NCI-H1417 treated with DMSO at 0.1 percent for 48 hours (cell line): ENCODE results near the gene DXO.
"Not testable (repeated sequence)": the region's sequence is repeated elsewhere in the genome, so short reads cannot be mapped to it uniquely, and the experiment has no call there.

Source experiments
- DNase-seq: peaks from one replicate; lab custom pipeline; 2025; lab: John Stamatoyannopoulos, UW

The DXO gene

GRCh38 chr6:31956796-31957195, 15.1 kb downstream of the DXO start:
- no peak for DNase-seq

GRCh38 chr6:31954511-31954910, 17.4 kb downstream of the DXO start:
- DNase-seq, result no peak

GRCh38 chr6:31952890-31953289, 19.0 kb downstream of the DXO start:
- DNase-seq, result no peak

GRCh38 chr6:31952140-31952805, 19.7 kb downstream of the DXO start:
- DNase-seq, result no peak

DNA sequence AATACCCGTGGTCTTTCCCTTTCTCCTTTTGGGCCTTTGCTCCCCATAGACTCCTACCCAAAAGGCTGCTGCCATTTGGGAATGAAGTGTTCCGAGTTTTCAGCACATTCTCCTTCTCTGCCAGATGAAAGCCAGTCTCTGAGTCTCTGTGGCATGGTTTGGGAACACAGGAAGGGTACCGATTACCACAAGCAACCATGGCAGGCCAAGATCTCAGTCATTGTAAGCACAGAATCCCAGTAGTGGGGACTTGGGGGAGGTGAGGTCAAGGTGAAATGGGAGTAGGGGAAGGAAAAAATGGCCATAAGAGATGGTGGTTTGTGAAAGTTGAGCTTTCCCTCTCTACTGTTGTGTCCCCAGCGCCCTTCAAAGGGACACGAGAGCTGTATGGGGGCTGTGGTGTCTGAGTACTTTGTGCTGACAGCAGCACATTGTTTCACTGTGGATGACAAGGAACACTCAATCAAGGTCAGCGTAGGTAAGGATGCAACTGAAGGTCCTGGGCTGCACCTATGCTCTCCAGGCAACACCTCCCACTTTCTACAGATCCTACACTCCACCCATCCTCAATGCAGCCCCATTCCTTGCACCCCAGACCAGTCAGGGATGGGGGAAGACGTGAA, 21.9 kb downstream of the DXO start:
- no peak for DNase-seq

GRCh38 chr6:31948753-31949413, 23.1 kb downstream of the DXO start:
- no peak for DNase-seq

GRCh38 chr6:31948306-31948705, 23.6 kb downstream of the DXO start:
- DNase-seq, result no peak

DNA sequence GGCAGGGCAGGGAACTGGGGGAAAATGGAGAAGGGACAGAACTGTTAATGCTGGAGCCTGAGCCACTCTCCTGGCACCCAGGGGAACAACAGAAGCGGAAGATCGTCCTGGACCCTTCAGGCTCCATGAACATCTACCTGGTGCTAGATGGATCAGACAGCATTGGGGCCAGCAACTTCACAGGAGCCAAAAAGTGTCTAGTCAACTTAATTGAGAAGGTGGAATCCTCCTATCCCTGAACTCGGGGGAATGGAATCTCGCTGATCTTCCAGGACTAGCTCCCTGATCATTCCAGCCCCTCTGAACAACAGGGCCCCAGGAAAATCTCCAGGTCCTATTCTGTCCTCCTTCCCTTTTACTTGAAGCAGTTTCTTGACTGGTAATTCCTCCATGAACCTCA, 24.1 kb downstream of the DXO start:
- DNase-seq, result no peak

GRCh38 chr6:31947070-31947675, 24.8 kb downstream of the DXO start:
- no peak for DNase-seq

DNA sequence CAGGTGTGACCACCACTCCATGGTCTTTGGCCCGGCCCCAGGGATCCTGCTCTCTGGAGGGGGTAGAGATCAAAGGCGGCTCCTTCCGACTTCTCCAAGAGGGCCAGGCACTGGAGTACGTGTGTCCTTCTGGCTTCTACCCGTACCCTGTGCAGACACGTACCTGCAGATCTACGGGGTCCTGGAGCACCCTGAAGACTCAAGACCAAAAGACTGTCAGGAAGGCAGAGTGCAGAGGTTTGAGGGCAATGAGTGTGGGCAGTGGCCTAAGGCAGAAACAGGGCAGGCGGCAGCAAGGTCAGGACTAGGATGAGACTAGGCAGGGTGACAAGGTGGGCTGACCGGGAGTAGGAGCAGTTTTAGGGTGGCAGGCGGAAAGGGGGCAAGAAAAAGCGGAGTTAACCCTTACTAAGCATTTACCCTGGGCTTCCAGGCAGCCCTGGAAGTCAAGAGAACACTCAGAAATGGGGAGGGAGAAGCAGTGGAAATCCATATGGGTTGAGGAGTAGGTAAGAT, 25.5 kb downstream of the DXO start:
- no peak for DNase-seq

DNA sequence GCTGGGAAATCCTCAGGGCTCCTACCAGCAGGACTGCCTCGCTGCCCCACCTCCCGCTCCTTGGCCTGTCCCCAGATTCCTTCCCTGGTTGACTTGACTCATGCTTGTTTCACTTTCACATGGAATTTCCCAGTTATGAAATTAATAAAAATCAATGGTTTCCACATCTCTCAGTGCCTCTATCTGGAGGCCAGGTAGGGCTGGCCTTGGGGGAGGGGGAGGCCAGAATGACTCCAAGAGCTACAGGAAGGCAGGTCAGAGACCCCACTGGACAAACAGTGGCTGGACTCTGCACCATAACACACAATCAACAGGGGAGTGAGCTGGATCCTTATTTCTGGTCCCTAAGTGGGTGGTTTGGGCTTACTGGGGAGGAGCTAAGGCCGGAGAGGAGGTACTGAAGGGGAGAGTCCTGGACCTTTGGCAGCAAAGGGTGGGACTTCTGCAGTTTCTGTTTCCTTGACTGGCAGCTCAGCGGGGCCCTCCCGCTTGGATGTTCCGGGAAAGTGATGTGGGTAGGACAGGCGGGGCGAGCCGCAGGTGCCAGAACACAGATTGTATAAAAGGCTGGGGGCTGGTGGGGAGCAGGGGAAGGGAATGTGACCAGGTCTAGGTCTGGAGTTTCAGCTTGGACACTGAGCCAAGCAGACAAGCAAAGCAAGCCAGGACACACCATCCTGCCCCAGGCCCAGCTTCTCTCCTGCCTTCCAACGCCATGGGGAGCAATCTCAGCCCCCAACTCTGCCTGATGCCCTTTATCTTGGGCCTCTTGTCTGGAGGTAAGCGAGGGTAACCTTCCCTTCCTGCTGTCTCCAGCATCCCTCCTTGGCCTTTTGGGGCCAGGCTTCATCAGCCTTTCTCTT, 26.2 kb downstream of the DXO start, which contains the start of gene CFB:
Gene CFB (plus strand): TSS at position 589 of the 863 bp plus-strand sequence. CDS start 127 bp downstream, at position 716.
- DNase-seq, result no peak

GRCh38 chr6:31945154-31945506, 26.8 kb downstream of the DXO start:
- no peak for DNase-seq

DNA sequence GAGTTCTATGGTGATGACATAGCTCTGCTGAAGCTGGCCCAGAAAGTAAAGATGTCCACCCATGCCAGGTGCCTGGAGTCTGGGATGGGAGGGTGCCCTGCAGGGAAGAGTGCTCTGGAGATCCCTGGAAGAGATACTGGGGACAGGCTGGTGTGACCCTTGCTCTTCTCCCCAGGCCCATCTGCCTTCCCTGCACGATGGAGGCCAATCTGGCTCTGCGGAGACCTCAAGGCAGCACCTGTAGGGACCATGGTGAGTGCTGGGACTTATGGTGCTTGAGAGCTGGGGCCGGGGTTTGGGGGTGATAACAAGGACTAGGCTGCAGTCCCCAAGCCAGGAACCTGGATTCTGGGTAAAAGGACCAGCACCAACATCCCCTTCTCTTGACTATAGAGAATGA, 28.2 kb downstream of the DXO start:
- DNase-seq, result no peak

- no peak for DNase-seq
Measured at GRCh38 chr6:31940256-31940664, 31.7 kb downstream of the DXO start.

GRCh38 chr6:31935823-31936222, 36.1 kb downstream of the DXO start:
- no peak for DNase-seq

DNA sequence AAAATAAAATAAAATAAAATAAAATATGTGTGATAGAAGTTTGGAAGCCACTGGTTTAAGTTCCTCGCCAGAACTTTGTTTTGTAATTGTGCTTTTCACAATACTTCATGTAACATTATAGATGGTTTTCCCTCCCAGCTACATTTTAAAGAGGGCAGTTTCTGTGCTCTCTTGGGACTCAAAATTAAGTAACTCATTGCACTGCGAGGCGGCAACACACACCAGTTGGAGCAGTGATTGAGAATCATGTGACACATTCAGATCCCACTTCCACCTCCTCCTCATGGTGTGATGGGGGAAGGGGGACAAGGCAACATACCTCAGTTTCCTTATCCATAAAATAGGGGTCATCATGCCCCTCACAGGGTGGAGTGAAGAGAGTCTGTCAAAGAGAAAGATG, 36.9 kb downstream of the DXO start:
- no peak for DNase-seq

GRCh38 chr6:31933537-31933936, 38.4 kb downstream of the DXO start:
- DNase-seq, result no peak

- DNase-seq, result not testable (repeated sequence)
Measured at GRCh38 chr6:31932137-31932536, 39.8 kb downstream of the DXO start.

- DNase-seq, result no peak
Measured at GRCh38 chr6:31930962-31931361, 41.0 kb downstream of the DXO start.

DNA sequence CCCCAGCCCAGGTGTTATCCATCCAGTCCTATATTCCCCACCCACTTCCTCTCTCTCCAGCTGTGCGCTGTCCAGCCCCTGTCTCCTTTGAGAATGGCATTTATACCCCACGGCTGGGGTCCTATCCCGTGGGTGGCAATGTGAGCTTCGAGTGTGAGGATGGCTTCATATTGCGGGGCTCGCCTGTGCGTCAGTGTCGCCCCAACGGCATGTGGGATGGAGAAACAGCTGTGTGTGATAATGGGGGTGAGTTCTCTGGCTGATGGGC, 43.3 kb downstream of the DXO start:
- DNase-seq, result no peak

GRCh38 chr6:31927863-31928671, 43.9 kb downstream of the DXO start:
- DNase-seq, result no peak
